Ectodermal cell (in vitro differentiated cells): ENCODE results near the gene LRMDA.
A peak's percentile ranks its signal among the peaks of the same experiment; 100 is the strongest.

Source experiments
- H3K27ac ChIP-seq: 2 replicates; pipeline ENCODE4 v1.7.0; 2013; ENCODE audit warnings: mild to moderate bottlenecking, low read depth, low read length; ENCODE audit not compliant: insufficient read depth, poor library complexity, severe bottlenecking
- H3K27me3 ChIP-seq: 2 replicates; pipeline ENCODE4 v1.7.0; 2013; ENCODE audit warnings: mild to moderate bottlenecking, low read length; ENCODE audit not compliant: insufficient read depth, control insufficient read depth, poor library complexity, severe bottlenecking
- H3K36me3 ChIP-seq: one replicate; pipeline ENCODE4 v1.7.0; 2013; ENCODE audit warnings: low read length; ENCODE audit not compliant: control insufficient read depth, insufficient read depth
- H3K4me1 ChIP-seq: one replicate; pipeline ENCODE4 v1.7.0; 2013; ENCODE audit warnings: low read length; ENCODE audit not compliant: control insufficient read depth, insufficient read depth
- H3K4me3 ChIP-seq: 2 replicates; pipeline ENCODE4 v1.7.0; 2013; ENCODE audit warnings: low read depth, low read length, control low read depth; ENCODE audit not compliant: insufficient read depth
- H3K9me3 ChIP-seq: 2 replicates; pipeline ENCODE4 v1.7.0; 2013; ENCODE audit warnings: mild to moderate bottlenecking, low read length, moderate library complexity; ENCODE audit not compliant: control insufficient read depth
- WGBS, 2 experiments: methylation state at CpG; one replicate each; pipeline ENCODE4 v1.1.7; 2013; ENCODE audit warnings: missing lambda C conversion rate in 2 of 2; 5-methylcytosine and 5-hydroxymethylcytosine counted together

Gene LRMDA

GRCh38 chr10:75531571-75532031 lies 100.2 kb downstream of the LRMDA start:
- 91 to 96% methylated on average over 2 of the region's 2 CpGs for WGBS, 2 experiments
- H3K27me3 ChIP-seq: no peaks in the 10 kb centered on the region

GRCh38 chr10:75532253-75532924 lies 101.0 kb downstream of the LRMDA start:
- no peak overlapping the region for H3K4me3 ChIP-seq
- no peaks in the 10 kb centered on the region for H3K4me1 ChIP-seq
- WGBS, 2 experiments: 80 to 91% methylated on average over 3 of the region's 3 CpGs
- H3K36me3 ChIP-seq: no peaks in the 10 kb centered on the region
- no peaks in the 10 kb centered on the region for H3K9me3 ChIP-seq
- no peak overlapping the region for H3K27ac ChIP-seq
- no peaks in the 10 kb centered on the region for H3K27me3 ChIP-seq

More at GRCh38 chr10:75531571-75532031, 100.2 kb downstream of the LRMDA start:
- Histone ChIP-seq H3K27ac (no peak overlapping the region), H3K4me3 (no peak overlapping the region), H3K4me1 (no peaks in the 10 kb centered on the region), H3K9me3 (no peaks in the 10 kb centered on the region), H3K36me3 (no peaks in the 10 kb centered on the region)

- H3K4me1 ChIP-seq: peaks cover 42% of the 10 kb centered on the region
- H3K27me3 ChIP-seq: no peaks in the 10 kb centered on the region
- H3K9me3 ChIP-seq: no peaks in the 10 kb centered on the region
- 15 to 17% methylated on average over 8 of the region's 8 CpGs for WGBS, 2 experiments
- H3K27ac ChIP-seq: no peak overlapping the region
- H3K36me3 ChIP-seq: no peaks in the 10 kb centered on the region
- H3K4me3 ChIP-seq: no peak overlapping the region
These were observed 106.7 kb downstream of the LRMDA start for GRCh38 chr10:75538144-75538543.

- Histone ChIP-seq H3K27me3 (no peaks in the 10 kb centered on the region), H3K4me1 (peaks cover 48% of the 10 kb centered on the region)
- WGBS, 2 experiments: 76 to 100% methylated on average over 1 of the region's 1 CpG
These were observed 107.3 kb downstream of the LRMDA start for GRCh38 chr10:75538765-75539164.

GRCh38 chr10:75540357-75540966 lies 109.0 kb downstream of the LRMDA start:
- Histone ChIP-seq H3K4me3 (no peak overlapping the region), H3K4me1 (peaks cover 59% of the 10 kb centered on the region), H3K27me3 (no peaks in the 10 kb centered on the region), H3K27ac (peak overlapping the region; percentile 85), H3K36me3 (no peaks in the 10 kb centered on the region), H3K9me3 (no peaks in the 10 kb centered on the region)
- 79 to 87% methylated on average over 1 of the region's 1 CpG for WGBS, 2 experiments

More at GRCh38 chr10:75538765-75539164, 107.3 kb downstream of the LRMDA start:
- no peaks in the 10 kb centered on the region for H3K9me3 ChIP-seq
- no peaks in the 10 kb centered on the region for H3K36me3 ChIP-seq
- H3K4me3 ChIP-seq: no peak overlapping the region
- no peak overlapping the region for H3K27ac ChIP-seq

GRCh38 chr10:75540981-75541380 lies 109.6 kb downstream of the LRMDA start:
- peaks cover 60% of the 10 kb centered on the region for H3K4me1 ChIP-seq
- 8 to 12% methylated on average over 3 of the region's 4 CpGs for WGBS, 2 experiments
- no peaks in the 10 kb centered on the region for H3K36me3 ChIP-seq
- no peak overlapping the region for H3K4me3 ChIP-seq
- H3K27me3 ChIP-seq: no peaks in the 10 kb centered on the region
- H3K27ac ChIP-seq: peak overlapping the region; percentile 85
- no peaks in the 10 kb centered on the region for H3K9me3 ChIP-seq

GRCh38 chr10:75541411-75541810 lies 110.0 kb downstream of the LRMDA start:
- WGBS, 2 experiments: 23 to 43% methylated on average over 2 of the region's 2 CpGs
- H3K4me3 ChIP-seq: no peak overlapping the region
- peaks cover 60% of the 10 kb centered on the region for H3K4me1 ChIP-seq
- H3K36me3 ChIP-seq: no peaks in the 10 kb centered on the region
- no peaks in the 10 kb centered on the region for H3K9me3 ChIP-seq
- peak overlapping the region; percentile 85 for H3K27ac ChIP-seq
- H3K27me3 ChIP-seq: no peaks in the 10 kb centered on the region

- H3K27ac ChIP-seq: peak overlapping the region; percentile 85
- H3K4me3 ChIP-seq: no peak overlapping the region
- 0 to 1% methylated on average over 2 of the region's 2 CpGs for WGBS, 2 experiments
- H3K9me3 ChIP-seq: no peaks in the 10 kb centered on the region
- H3K4me1 ChIP-seq: peaks cover 60% of the 10 kb centered on the region
- H3K36me3 ChIP-seq: no peaks in the 10 kb centered on the region
- H3K27me3 ChIP-seq: no peaks in the 10 kb centered on the region
These were observed 110.7 kb downstream of the LRMDA start for GRCh38 chr10:75542084-75542483.

GRCh38 chr10:75542906-75543305 lies 111.5 kb downstream of the LRMDA start:
- no peaks in the 10 kb centered on the region for H3K36me3 ChIP-seq
- peaks cover 55% of the 10 kb centered on the region for H3K4me1 ChIP-seq
- H3K27ac ChIP-seq: peak overlapping the region; percentile 85
- H3K4me3 ChIP-seq: no peak overlapping the region
- no peaks in the 10 kb centered on the region for H3K9me3 ChIP-seq
- no peaks in the 10 kb centered on the region for H3K27me3 ChIP-seq
- WGBS, 2 experiments: 56 to 60% methylated on average over 6 to 7 of the region's 7 CpGs

GRCh38 chr10:75544386-75544785 lies 113.0 kb downstream of the LRMDA start:
- no peaks in the 10 kb centered on the region for H3K9me3 ChIP-seq
- 88 to 95% methylated on average over 2 of the region's 2 CpGs for WGBS, 2 experiments
- H3K27me3 ChIP-seq: no peaks in the 10 kb centered on the region
- H3K4me1 ChIP-seq: peaks cover 46% of the 10 kb centered on the region
- no peak overlapping the region for H3K27ac ChIP-seq
- H3K36me3 ChIP-seq: no peaks in the 10 kb centered on the region
- no peak overlapping the region for H3K4me3 ChIP-seq
